Ovary (tissue), 9 donors: ENCODE measurements around the gene EML1. TPM values are rescaled to one million over a fixed set of nuclear protein-coding genes. Genes with fewer than 3 reads are reported as not detected.

Experiments used
- DNase-seq, 5 donors: peaks; one replicate each; pipeline ENCODE4 v3.0.0-alpha.2; 2019 to 2020
- H3K27ac ChIP-seq, 2 donors: fragments of 200-600 bp; one replicate each; pipeline versions ENCODE4 v1.5.1 to v1.8.0; 2019 to 2022
- H3K27me3 ChIP-seq: fragments of 200-600 bp; one replicate; pipeline ENCODE4 v1.8.0; 2022
- H3K36me3 ChIP-seq: fragments of 200-600 bp; sonication (generic); one replicate; pipeline ENCODE4 v1.5.1; 2019
- H3K4me1 ChIP-seq: one replicate; pipeline ENCODE4 v1.8.1; 2013; ENCODE audit warnings: mild to moderate bottlenecking, moderate library complexity; ENCODE audit not compliant: insufficient read depth
- H3K4me3 ChIP-seq: fragments of 200-600 bp; sonication (generic); one replicate; pipeline ENCODE4 v1.5.1; 2017
- H3K9me3 ChIP-seq, 2 donors: fragments of 200-600 bp in 1 of 2; sonication (generic) in 1 of 2; one replicate each; pipeline versions ENCODE4 v1.5.1 to v1.8.1; 2013 to 2019; ENCODE audit warnings: mild to moderate bottlenecking in 1 of 2, moderate library complexity in 1 of 2
- EP300 ChIP-seq: sonication (generic); formaldehyde crosslinking; IDR thresholded peaks from one replicate; pipeline ENCODE4 v1.6.1; 2017; ENCODE audit warnings: antibody characterized with exemption
- POLR2A ChIP-seq: fragments of 450-650 bp; IDR thresholded peaks from one replicate; pipeline ENCODE4 v1.6.1; 2017; ENCODE audit warnings: antibody characterized with exemption, mild to moderate bottlenecking, moderate library complexity
- whole genome bisulfite sequencing, 3 donors: extraction: QIAGEN DNeasy Blood & Tissue Kit in 1 of 3; methylation state at CpG; one replicate each; pipeline versions ENCODE4 v1.1.5 to v1.1.7; 2013 to 2017; 5-methylcytosine and 5-hydroxymethylcytosine counted together
- intact Hi-C, 4 donors: fragments of 100-400 bp; cut with DNase I; formaldehyde crosslinking; loops; one replicate each; pipeline versions ENCODE4 v1.11.0 to v1.15.1; 2022 to 2023
- polyA plus RNA-seq, 2 donors: library from polyadenylated mRNA; stranded (reverse); fragments of 200-250 nt in 1 of 2; fragments of 350-450 nt in 1 of 2; fragmentation: Illumina TruSeq in 1 of 2; extraction: RNeasy Lipid Tissue Mini Kit (QIAGEN cat#74804) in 1 of 2; gene quantifications; one replicate each; pipeline ENCODE4 v1.2.3, GENCODE V29; 2013 to 2014
- total RNA-seq, 7 donors: library from RNA; depleted of rRNA in 2 of 7; stranded (reverse); fragments of >200 nt in 2 of 7; fragmentation: NEBNext Ultra II Directional in 3 of 7; extraction: Animal tissue kit (Norgen Biotek cat#: 25700) in 3 of 7; gene quantifications; one replicate each; pipeline versions ENCODE4 v1.1.0 to v1.2.4, GENCODE V29; 2016 to 2023
- TF ChIP-seq, protein P1 (sequence below), 3 donors: fragments of 450-650 bp in 2 of 3; fragments of 200-600 bp in 1 of 3; IDR thresholded peaks; one replicate each; pipeline versions ENCODE4 v1.5.1 to v1.8.0; 2016 to 2022; ENCODE audit warnings: antibody characterized with exemption in 3 of 3, mild to moderate bottlenecking in 1 of 3
- donor health status: DM: no; HTN: no; CAD: no; lungs with moderate emphysema.
- donor health status: DM: no; HTN: no; CAD: no.
- donor health status: Bipolar disorder and iron deficiency.
- donor health status: DM: yes; HTN: yes; CAD: no.
- donor health status: DM: no; HTN: no; CAD: no.
- donor health status: DM: yes; HTN: yes; CAD: no.

The EML1 gene
- total and polyA plus RNA-seq, 9 donors: 4.4 to 22.3 (median 9.8) TPM

DNA sequence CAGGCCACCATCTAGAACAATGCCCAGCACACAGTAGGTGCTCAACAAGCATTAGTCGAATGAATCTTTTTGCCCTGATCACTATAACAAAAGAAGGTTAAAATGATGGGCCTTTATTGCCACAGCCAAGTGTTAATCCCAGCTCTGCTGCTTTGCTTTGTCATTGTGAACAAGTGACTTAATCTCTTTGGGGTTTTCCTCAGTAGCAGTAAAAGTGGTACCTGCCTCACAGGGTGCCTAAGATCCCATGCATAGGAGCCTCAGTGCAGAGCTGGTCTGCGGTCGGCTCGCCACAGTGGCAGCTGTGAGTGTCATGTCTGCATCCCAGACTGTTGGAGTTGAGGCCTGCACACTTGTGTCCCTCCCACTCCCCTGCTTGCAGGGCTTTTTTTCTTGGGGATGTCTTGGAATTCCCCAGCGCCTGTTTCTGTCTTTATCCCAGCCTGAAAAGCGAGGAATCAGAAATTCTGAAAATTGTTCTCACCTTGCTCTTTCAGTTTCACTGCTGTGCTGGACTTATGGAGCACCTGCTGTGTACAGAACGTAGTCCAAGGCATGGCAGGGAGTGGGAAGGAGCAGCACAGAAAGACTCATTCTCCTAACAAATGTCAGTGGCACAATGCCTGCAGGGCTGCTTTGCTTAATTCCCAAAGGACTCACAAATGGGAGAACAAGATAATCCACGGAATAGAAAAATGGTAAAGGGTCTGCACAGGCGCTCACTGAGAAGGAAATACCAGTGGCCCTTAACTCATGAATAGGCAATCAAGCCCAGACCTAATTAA is 90.8 kb downstream of the EML1 start:
- intact Hi-C loops: loop anchor here in 3 of 4 donors (2.0 to 10.0 kb wide), 5 partner anchors 152 to 369 kb away; no protein-coding TSS in a partner anchor
- TF ChIP-seq, protein P1, sequence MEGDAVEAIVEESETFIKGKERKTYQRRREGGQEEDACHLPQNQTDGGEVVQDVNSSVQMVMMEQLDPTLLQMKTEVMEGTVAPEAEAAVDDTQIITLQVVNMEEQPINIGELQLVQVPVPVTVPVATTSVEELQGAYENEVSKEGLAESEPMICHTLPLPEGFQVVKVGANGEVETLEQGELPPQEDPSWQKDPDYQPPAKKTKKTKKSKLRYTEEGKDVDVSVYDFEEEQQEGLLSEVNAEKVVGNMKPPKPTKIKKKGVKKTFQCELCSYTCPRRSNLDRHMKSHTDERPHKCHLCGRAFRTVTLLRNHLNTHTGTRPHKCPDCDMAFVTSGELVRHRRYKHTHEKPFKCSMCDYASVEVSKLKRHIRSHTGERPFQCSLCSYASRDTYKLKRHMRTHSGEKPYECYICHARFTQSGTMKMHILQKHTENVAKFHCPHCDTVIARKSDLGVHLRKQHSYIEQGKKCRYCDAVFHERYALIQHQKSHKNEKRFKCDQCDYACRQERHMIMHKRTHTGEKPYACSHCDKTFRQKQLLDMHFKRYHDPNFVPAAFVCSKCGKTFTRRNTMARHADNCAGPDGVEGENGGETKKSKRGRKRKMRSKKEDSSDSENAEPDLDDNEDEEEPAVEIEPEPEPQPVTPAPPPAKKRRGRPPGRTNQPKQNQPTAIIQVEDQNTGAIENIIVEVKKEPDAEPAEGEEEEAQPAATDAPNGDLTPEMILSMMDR (IDR thresholded peaks at IDR 0.05): no peak
- TF ChIP-seq EP300: no peak
- TF ChIP-seq POLR2A: no peak
- WGBS, 3 donors: 91 to 94% (median 93%) methylated on average over 9 of the region's 9 CpGs
- Histone ChIP-seq H3K36me3 (no peaks in the 10 kb centered on the region), H3K4me3 (no peak overlapping the region), H3K4me1 (no peaks in the 10 kb centered on the region), H3K27ac (no peak overlapping the region), H3K9me3 (no peaks in the 10 kb centered on the region), H3K27me3 (no peaks in the 10 kb centered on the region)
- no peak for DNase-seq

DNA sequence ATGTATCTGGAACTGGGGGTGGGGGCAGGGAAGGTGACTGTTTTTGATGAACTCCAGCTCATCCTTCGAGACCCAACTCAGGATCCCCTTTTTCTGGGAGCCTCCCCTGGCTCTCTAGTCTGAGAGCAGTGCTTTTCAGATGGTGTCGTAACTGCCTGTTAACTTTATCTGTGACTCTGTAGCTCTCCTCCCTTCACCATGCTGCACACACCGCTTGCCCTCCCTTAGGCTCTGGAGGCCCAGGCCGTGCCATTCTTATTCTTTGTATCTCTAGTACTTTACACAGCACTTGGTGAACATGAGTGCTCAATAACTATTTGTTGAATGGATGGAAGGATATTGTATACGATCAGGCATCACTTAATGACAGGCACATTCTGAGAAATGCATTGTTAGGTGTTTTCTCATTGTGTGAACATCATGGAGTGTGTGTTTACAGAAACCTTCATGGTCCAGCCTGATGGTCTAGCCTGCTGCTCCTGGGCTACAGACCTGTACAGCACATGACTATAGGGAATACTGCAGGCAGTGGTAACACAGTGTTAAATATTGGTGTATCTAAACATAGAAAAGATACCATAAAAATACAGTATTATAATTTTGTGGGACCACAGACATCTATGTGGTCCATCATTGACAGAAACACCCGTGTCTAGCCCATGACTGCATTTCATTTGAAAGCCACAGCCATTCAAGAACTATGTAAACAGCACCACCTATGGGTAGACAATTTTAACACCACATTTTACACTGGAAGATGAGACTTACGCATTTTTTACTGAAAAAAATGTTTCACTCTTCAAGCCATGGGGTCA is 91.8 kb downstream of the EML1 start:
- H3K9me3 ChIP-seq: no peaks in the 10 kb centered on the region
- no peak for TF ChIP-seq EP300
- TF ChIP-seq, protein P1 (IDR thresholded peaks at IDR 0.05): peak; percentile 69 to 78 (median 71)
- intact Hi-C loops: loop anchor here (2.0 to 10.0 kb wide), 8 partner anchors 153 to 370 kb away; partner anchors contain the start of gene CYP46A1 (in 1 of the 4)
- H3K27ac ChIP-seq: no peak overlapping the region
- no peaks in the 10 kb centered on the region for H3K36me3 ChIP-seq
- 49 to 54% (median 50%) methylated on average over 7 of the region's 7 CpGs for WGBS, 3 donors
- DNase-seq: peak in 2 of 5 donors; percentile 23 to 28
- no peaks in the 10 kb centered on the region for H3K4me1 ChIP-seq
- H3K4me3 ChIP-seq: no peak overlapping the region
- H3K27me3 ChIP-seq: no peaks in the 10 kb centered on the region

DNA sequence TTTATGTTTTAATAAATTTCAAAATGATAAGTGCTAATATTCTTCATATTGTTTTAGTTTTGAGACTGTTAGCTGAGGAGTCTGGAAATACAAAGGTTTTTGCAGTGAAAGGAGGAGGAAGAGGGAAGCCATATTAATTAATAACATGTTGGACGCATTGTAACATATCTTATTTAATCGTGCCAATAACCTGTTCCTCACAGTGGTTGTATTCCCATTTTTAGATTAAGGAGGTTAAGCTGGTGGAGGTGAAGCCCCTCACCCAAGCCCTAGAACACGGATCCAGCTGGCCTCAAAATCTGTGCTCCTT is 92.4 kb downstream of the EML1 start:
- no peak overlapping the region for H3K4me3 ChIP-seq
- no peaks in the 10 kb centered on the region for H3K9me3 ChIP-seq
- H3K4me1 ChIP-seq: no peaks in the 10 kb centered on the region
- intact Hi-C loops: loop anchor here (2.0 to 10.0 kb wide), 7 partner anchors 157 to 371 kb away; partner anchors contain the start of gene CYP46A1 (in 1 of the 4)
- no peak for DNase-seq
- H3K36me3 ChIP-seq: no peaks in the 10 kb centered on the region
- 65 to 75% (median 74%) methylated on average over 3 of the region's 3 CpGs for WGBS, 3 donors
- no peak overlapping the region for H3K27ac ChIP-seq
- TF ChIP-seq, protein P1 (IDR thresholded peaks at IDR 0.05): no peak
- TF ChIP-seq EP300 (no peak), POLR2A (no peak)
- no peaks in the 10 kb centered on the region for H3K27me3 ChIP-seq

DNA sequence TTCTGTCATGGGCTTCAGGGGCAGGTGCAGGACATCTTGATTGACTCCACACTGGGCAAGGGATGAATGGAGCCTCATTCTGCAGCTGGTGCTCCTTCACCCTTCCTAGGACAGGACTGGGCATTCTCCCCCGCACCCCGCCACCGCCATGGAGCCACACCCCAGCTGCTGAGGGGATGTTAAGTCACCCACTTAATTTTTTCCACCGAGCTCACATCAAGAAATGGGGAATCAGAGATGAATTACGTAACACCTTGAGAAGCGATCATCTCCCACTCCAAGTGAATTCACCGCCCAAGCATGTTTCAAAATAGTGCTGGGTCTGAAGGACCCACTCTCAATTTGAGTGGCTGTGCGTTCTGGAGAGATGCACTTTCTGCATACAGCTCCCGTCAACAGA is 94.2 kb downstream of the EML1 start:
- no peaks in the 10 kb centered on the region for H3K4me1 ChIP-seq
- no peak overlapping the region for H3K27ac ChIP-seq
- WGBS, 3 donors: 87 to 93% (median 91%) methylated on average over 9 of the region's 9 CpGs
- TF ChIP-seq EP300 (no peak), POLR2A (no peak)
- TF ChIP-seq, protein P1 (IDR thresholded peaks at IDR 0.05): no peak
- no peaks in the 10 kb centered on the region for H3K27me3 ChIP-seq
- DNase-seq: no peak
- intact Hi-C loops: loop anchor here (2.0 to 10.0 kb wide), 6 partner anchors 159 to 373 kb away; partner anchors contain the start of gene CYP46A1 (in 1 of the 4)
- H3K36me3 ChIP-seq: no peaks in the 10 kb centered on the region
- no peak overlapping the region for H3K4me3 ChIP-seq
- no peaks in the 10 kb centered on the region for H3K9me3 ChIP-seq
